Body of pancreas (tissue), 4 donors: Measurements from ENCODE around the gene SLC1A4.
"Not testable (repeated sequence)": the region's sequence is repeated elsewhere in the genome, so short reads cannot be mapped to it uniquely, and the experiment has no call there.

Experiments used
- POLR2A ChIP-seq, 3 donors: fragments of 450-650 bp; IDR thresholded peaks; one replicate each; pipeline ENCODE4 v1.6.1; 2016; ENCODE audit warnings: antibody characterized with exemption in 3 of 3, mild to moderate bottlenecking in 2 of 3
- TF ChIP-seq, protein P1 (sequence below), 7 experiments: fragments of 450-650 bp in 4 of 7; fragments of 200-600 bp in 3 of 7; sonication (generic) in 3 of 7; IDR thresholded peaks; one replicate each; pipeline ENCODE4 v1.5.1; 2016 to 2019; ENCODE audit warnings: antibody characterized with exemption in 7 of 7

DNA sequence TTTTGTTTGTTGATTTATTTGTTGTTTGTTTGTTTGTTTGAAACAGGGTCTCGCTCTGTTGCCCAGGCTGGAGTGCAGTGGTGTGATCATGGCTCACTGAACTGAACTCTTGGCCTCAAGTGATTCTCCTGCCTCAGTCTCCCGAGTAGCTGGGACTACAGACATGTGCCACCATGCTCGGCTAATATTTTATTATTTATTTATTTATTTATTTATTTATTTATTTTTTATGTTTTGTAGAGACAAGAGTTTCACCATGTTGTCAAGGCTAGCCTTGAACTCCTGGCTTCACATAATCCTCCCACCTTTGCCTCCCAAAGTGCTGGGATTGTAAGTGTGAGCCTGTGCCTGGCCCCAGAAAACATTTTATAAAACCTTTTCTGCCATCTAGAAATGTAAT, 15.0 kb downstream of the SLC1A4 start:
- TF ChIP-seq, protein P1, sequence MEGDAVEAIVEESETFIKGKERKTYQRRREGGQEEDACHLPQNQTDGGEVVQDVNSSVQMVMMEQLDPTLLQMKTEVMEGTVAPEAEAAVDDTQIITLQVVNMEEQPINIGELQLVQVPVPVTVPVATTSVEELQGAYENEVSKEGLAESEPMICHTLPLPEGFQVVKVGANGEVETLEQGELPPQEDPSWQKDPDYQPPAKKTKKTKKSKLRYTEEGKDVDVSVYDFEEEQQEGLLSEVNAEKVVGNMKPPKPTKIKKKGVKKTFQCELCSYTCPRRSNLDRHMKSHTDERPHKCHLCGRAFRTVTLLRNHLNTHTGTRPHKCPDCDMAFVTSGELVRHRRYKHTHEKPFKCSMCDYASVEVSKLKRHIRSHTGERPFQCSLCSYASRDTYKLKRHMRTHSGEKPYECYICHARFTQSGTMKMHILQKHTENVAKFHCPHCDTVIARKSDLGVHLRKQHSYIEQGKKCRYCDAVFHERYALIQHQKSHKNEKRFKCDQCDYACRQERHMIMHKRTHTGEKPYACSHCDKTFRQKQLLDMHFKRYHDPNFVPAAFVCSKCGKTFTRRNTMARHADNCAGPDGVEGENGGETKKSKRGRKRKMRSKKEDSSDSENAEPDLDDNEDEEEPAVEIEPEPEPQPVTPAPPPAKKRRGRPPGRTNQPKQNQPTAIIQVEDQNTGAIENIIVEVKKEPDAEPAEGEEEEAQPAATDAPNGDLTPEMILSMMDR (IDR thresholded peaks at IDR 0.05): not testable (repeated sequence)
- TF ChIP-seq POLR2A (IDR thresholded peaks at IDR 0.05): not testable (repeated sequence)
